A549 (cell line): ENCODE results near the gene SLC66A2. TPM values are rescaled to one million over a fixed set of nuclear protein-coding genes. Genes with fewer than 3 reads are reported as not detected.
"Not testable (repeated sequence)": the region's sequence is repeated elsewhere in the genome, so short reads cannot be mapped to it uniquely, and the experiment has no call there.

Experiments
- ATAC-seq, 2 experiments: fragments of 200-7000 bp in 1 of 2; fragments of >200 bp in 1 of 2; cut with Nextera tagmentation in 1 of 2; cut with Tn5 transposase in 1 of 2; 3 replicates each; pipeline versions ENCODE4 v1.8.0 to v1.9.1; 2018 to 2020; ENCODE audit warnings: mild to moderate bottlenecking in 1 of 2, moderate library complexity in 1 of 2
- CTCF ChIA-PET: fragments of 300-600 bp; sonication (Branson Sonifier 250); formaldehyde crosslinking; extraction: SDS; loops from one replicate; lab custom pipeline; 2021; ENCODE audit warnings: antibody characterized with exemption, inconsistent platforms; lab: Yijun Ruan, JAX
- POLR2A ChIA-PET: fragments of 350-600 bp; formaldehyde crosslinking; extraction: SDS; loops from one replicate; lab custom pipeline; 2021; ENCODE audit warnings: antibody characterized with exemption, inconsistent platforms; lab: Yijun Ruan, JAX
- DNase-seq, 2 experiments: peaks; one replicate each; pipeline versions ENCODE4 v3.0.0 to v3.0.0-alpha.2; 2011 to 2016; ENCODE audit warnings: low read depth in 1 of 2, low spot score in 1 of 2
- FAIRE-seq: peaks from 2 replicates; lab custom pipeline; 2011; peaks lifted over from hg19 to GRCh38; lab: Jason Lieb, UNC
- H3K27ac ChIP-seq, 2 experiments: fragments of >200 bp; sonication (Bioruptor Twin); formaldehyde crosslinking; 3 replicates each; pipeline ENCODE4 v1.5.1; 2016 to 2017
- H3K4me1 ChIP-seq: fragments of >200 bp; sonication (Bioruptor Twin); formaldehyde crosslinking; 3 replicates; pipeline ENCODE4 v1.6.1; 2016
- H3K4me2 ChIP-seq: fragments of >200 bp; sonication (Bioruptor Twin); formaldehyde crosslinking; 3 replicates; pipeline ENCODE4 v1.6.1; 2016
- H3K4me3 ChIP-seq: fragments of >200 bp; sonication (Bioruptor Twin); formaldehyde crosslinking; 3 replicates; pipeline ENCODE4 v1.5.1; 2016
- H3K9me3 ChIP-seq: fragments of >200 bp; sonication (Bioruptor Twin); formaldehyde crosslinking; 3 replicates; pipeline ENCODE4 v1.6.1; 2016
- ATOH8 ChIP-seq: fragments of 250-450 bp; sonication (Bioruptor Pico); IDR thresholded peaks from 2 replicates; pipeline ENCODE4 v1.5.0; 2020; ENCODE audit warnings: low read depth, mild to moderate bottlenecking, moderate library complexity
- CHD4 ChIP-seq: fragments of 200-600 bp; sonication (generic); IDR thresholded peaks from 2 replicates; pipeline ENCODE4 v1.6.1; 2016; ENCODE audit warnings: antibody characterized with exemption, mild to moderate bottlenecking, borderline replicate concordance
- EP300 ChIP-seq, 2 experiments: fragments of >200 bp; sonication (Bioruptor Twin); formaldehyde crosslinking; IDR thresholded peaks; 2 replicates in 1 of 2; 3 replicates in 1 of 2; pipeline ENCODE4 v1.6.1; 2016 to 2017
- GATA3 ChIP-seq: IDR thresholded peaks from 2 replicates; pipeline ENCODE4 v1.6.1; 2012; ENCODE audit warnings: borderline replicate concordance
- HDAC2 ChIP-seq: fragments of 200-600 bp; sonication (generic); IDR thresholded peaks from 2 replicates; pipeline ENCODE4 v1.6.1; 2016
- HES2 ChIP-seq: fragments of >200 bp; sonication (Bioruptor Twin); formaldehyde crosslinking; IDR thresholded peaks from 2 replicates; pipeline ENCODE4 v1.6.1; 2016
- HOXA7 ChIP-seq: fragments of 250-450 bp; sonication (Bioruptor Pico); IDR thresholded peaks from 2 replicates; pipeline ENCODE4 v1.5.0; 2020; ENCODE audit warnings: mild to moderate bottlenecking, moderate library complexity
- HOXB13 ChIP-seq: fragments of 250-450 bp; sonication (Bioruptor Pico); IDR thresholded peaks from 2 replicates; pipeline ENCODE4 v1.5.0; 2020; ENCODE audit warnings: low read depth, mild to moderate bottlenecking, moderate library complexity
- MAX ChIP-seq: IDR thresholded peaks from 2 replicates; pipeline ENCODE4 v1.6.1; 2012
- MAZ ChIP-seq: fragments of 150-350 bp; IDR thresholded peaks from 2 replicates; pipeline ENCODE4 v1.6.1; 2014; ENCODE audit warnings: antibody characterized with exemption, low read depth, low read length, borderline replicate concordance
- NFE2L2 ChIP-seq: fragments of 150-350 bp; conservative IDR thresholded peaks from 2 replicates; pipeline ENCODE4 v1.6.1; 2014; ENCODE audit warnings: low read length
- NPAS2 ChIP-seq: fragments of 250-450 bp; sonication (Bioruptor Pico); IDR thresholded peaks from 2 replicates; pipeline ENCODE4 v1.8.0; 2022; ENCODE audit warnings: mild to moderate bottlenecking, moderate library complexity, borderline replicate concordance
- NR3C1 ChIP-seq: fragments of >200 bp; sonication (Bioruptor Twin); formaldehyde crosslinking; IDR thresholded peaks from 3 replicates; pipeline ENCODE4 v1.6.1; 2017
- POLR2AphosphoS2 ChIP-seq: conservative IDR thresholded peaks from 2 replicates; pipeline ENCODE4 v1.6.1; 2012; ENCODE audit warnings: low read length, improper control_type of control experiment, inconsistent platforms
- SMC3 ChIP-seq: fragments of >200 bp; sonication (Bioruptor Twin); formaldehyde crosslinking; IDR thresholded peaks from 3 replicates; pipeline ENCODE4 v1.6.1; 2018; ENCODE audit warnings: inconsistent platforms
- TFCP2L1 ChIP-seq: fragments of 250-450 bp; sonication (Bioruptor Pico); IDR thresholded peaks from 2 replicates; pipeline ENCODE4 v1.5.0; 2021; ENCODE audit warnings: mild to moderate bottlenecking
- ZC3H11A ChIP-seq: fragments of 450-650 bp; IDR thresholded peaks from 2 replicates; pipeline ENCODE4 v1.6.1; 2014; ENCODE audit warnings: antibody characterized with exemption, mild to moderate bottlenecking
- ZFP36 ChIP-seq: fragments of 450-650 bp; IDR thresholded peaks from 2 replicates; pipeline ENCODE4 v1.6.1; 2014; ENCODE audit warnings: borderline replicate concordance; ENCODE audit not compliant: partially characterized antibody
- ZNF302 ChIP-seq: fragments of 250-450 bp; sonication (Bioruptor Pico); IDR thresholded peaks from 2 replicates; pipeline ENCODE4 v1.9.0; 2021; ENCODE audit warnings: inconsistent platforms, mild to moderate bottlenecking, moderate library complexity
- WGBS: methylation state at CpG from one replicate; pipeline ENCODE4 v1.1.6; 2017; ENCODE audit errors: missing lambda C conversion rate; 5-methylcytosine and 5-hydroxymethylcytosine counted together
- polyA plus RNA-seq, 4 experiments: library from polyadenylated mRNA; depleted of rRNA in 3 of 4; stranded (reverse); fragments of >200 nt; fragmentation: RNase III in 1 of 4; extraction: RNeasy Plus Mini Kit Qiagen cat#74134 plus additional on column Dnase treatment in 1 of 4; gene quantifications; 2 replicates in 3 of 4; 3 replicates in 1 of 4; pipeline ENCODE4 v1.2.3, GENCODE V29; 2011 to 2017

Gene SLC66A2
- polyA plus RNA-seq, 2 of the 4 experiments (the other 2 are of a cell fraction), result 4.8 to 11.5 TPM

- DNase-seq (no peak), FAIRE-seq (no peak)
- no peak overlapping the region for H3K4me3 ChIP-seq
- ChIA-PET POLR2A (no interaction called here), CTCF (interaction anchor here (1.2 kb wide), 1 partner anchor 338 kb away, joined by 4 read pairs; no protein-coding TSS in a partner anchor)
- no peak overlapping the region for H3K27ac ChIP-seq
- H3K4me1 ChIP-seq, result no peaks in the 10 kb centered on the region
- 56% methylated on average over 4 of the region's 32 CpGs for WGBS
- H3K4me2 ChIP-seq, result no peak overlapping the region
- TF ChIP-seq HES2 (no peak), MAX (no peak), SMC3 (no peak), ZFP36 (no peak)
- TF ChIP-seq, all 56 proteins: peak for 0
- peak; percentile 9 to 47; a peak in 3 of 6 replicates for ATAC-seq
- no peaks in the 10 kb centered on the region for H3K9me3 ChIP-seq
Measured at GRCh38 chr18:79868811-79869541, 82.5 kb downstream of the SLC66A2 start.

- CTCF ChIA-PET, result interaction anchor here (1.2 kb wide), 1 partner anchor 338 kb away, joined by 4 read pairs; no protein-coding TSS in a partner anchor
- no peak for FAIRE-seq
- POLR2A ChIA-PET, result no interaction called here
- WGBS, result 66% methylated on average over 22 of the region's 29 CpGs
- Histone ChIP-seq H3K27ac (no peak overlapping the region), H3K4me1 (no peaks in the 10 kb centered on the region), H3K9me3 (no peaks in the 10 kb centered on the region), H3K4me2 (no peak overlapping the region), H3K4me3 (no peak overlapping the region)
- ATAC-seq, result peak in 1 of 2 experiments; percentile 21; a peak in 1 of 6 replicates
- DNase-seq, result no peak
- TF ChIP-seq NFE2L2 (no peak), ZFP36 (no peak), GATA3 (no peak)
Measured at GRCh38 chr18:79868168-79868784, 83.2 kb downstream of the SLC66A2 start.

- H3K4me3 ChIP-seq, result no peak overlapping the region
- no peaks in the 10 kb centered on the region for H3K9me3 ChIP-seq
- no peak overlapping the region for H3K4me2 ChIP-seq
- FAIRE-seq (no peak), DNase-seq (no peak), ATAC-seq (peak in 1 of 2 experiments; percentile 24; a peak in 1 of 6 replicates)
- no peaks in the 10 kb centered on the region for H3K4me1 ChIP-seq
- TF ChIP-seq HES2, result no peak
- no peak for TF ChIP-seq NR3C1
- no peak for TF ChIP-seq POLR2AphosphoS2
- TF ChIP-seq HOXA7, result no peak
- no peak for TF ChIP-seq ZNF302 (CRISPR knock-in tag)
- TF ChIP-seq ZFP36, result no peak
- no peak for TF ChIP-seq HDAC2
- no peak for TF ChIP-seq ZC3H11A
- H3K27ac ChIP-seq, result no peak overlapping the region
- CTCF ChIA-PET, result no interaction called here
- POLR2A ChIA-PET, result no interaction called here
- WGBS, result 24% methylated on average over 5 of the region's 16 CpGs
Measured at GRCh38 chr18:79867666-79868065, 83.8 kb downstream of the SLC66A2 start.

GRCh38 chr18:79866889-79867574, 84.4 kb downstream of the SLC66A2 start:
- TF ChIP-seq HOXB13 (CRISPR knock-in tag) (no peak), CHD4 (no peak), ATOH8 (CRISPR knock-in tag) (no peak), NPAS2 (CRISPR knock-in tag) (no peak), EP300 (IDR thresholded peaks at IDR 0.05) (no peak), MAZ (no peak), TFCP2L1 (no peak)
- FAIRE-seq, result no peak
- ChIA-PET POLR2A (no interaction called here), CTCF (no interaction called here)
- H3K9me3 ChIP-seq, result peaks cover 4% of the 10 kb centered on the region; the same call in 2 of the 3 replicates
- H3K27ac ChIP-seq, result no peak overlapping the region
- H3K4me3 ChIP-seq, result no peak overlapping the region
- DNase-seq, result peak in 1 of 2 experiments; percentile 49
- no peaks in the 10 kb centered on the region for H3K4me1 ChIP-seq
- ATAC-seq, result peak in 1 of 2 experiments; percentile 54; a peak in 2 of 6 replicates
- 67% methylated on average over 5 of the region's 20 CpGs for WGBS
- H3K4me2 ChIP-seq, result no peak overlapping the region

DNA sequence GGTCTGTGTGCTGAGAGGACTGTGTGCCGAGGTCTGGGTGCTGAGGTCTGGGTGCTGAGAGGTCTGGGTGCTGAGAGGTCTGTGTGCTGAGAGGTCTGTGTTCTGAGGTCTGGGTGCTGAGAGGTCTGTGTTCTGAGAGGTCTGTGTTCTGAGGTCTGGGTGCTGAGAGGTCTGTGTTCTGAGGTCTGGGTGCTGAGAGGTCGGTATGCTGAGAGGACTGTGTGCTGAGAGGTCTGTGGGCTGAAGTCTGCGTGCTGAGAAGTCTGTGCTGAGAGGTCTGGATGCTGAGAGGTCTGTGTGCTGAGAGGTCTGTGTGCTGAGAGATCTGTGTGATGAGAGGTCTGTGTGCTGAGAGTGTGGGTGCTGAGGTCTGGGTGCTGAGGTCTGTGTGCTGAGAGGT, 85.5 kb downstream of the SLC66A2 start:
- H3K4me2 ChIP-seq, H3K4me1 ChIP-seq, H3K27ac ChIP-seq, H3K9me3 ChIP-seq, CTCF ChIA-PET, H3K4me3 ChIP-seq, FAIRE-seq, DNase-seq, POLR2A ChIA-PET, ATAC-seq: not testable (repeated sequence)
- 12% methylated on average over 3 of the region's 3 CpGs for WGBS

DNA sequence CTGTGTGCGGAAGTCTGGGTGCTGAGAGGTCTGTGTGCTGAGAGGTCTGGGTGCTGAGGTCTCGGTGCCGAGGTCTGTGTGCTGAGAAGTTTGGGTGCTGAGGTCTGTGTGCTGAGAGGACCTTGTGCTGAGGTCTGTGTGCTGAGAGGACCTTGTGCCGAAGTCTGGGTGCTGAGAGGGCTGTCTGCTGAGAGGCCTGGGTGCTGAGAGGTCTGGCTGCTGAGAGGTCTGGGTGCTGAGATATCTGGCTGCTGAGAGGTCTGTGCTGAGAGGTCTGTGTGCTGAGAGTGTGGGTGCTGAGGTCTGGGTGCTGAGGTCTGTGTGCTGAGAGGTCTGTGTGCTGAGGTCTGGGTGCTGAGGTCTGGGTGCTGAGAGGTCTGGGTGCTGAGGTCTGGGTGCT, 86.5 kb downstream of the SLC66A2 start:
- FAIRE-seq, H3K27ac ChIP-seq, H3K4me2 ChIP-seq, CTCF ChIA-PET, POLR2A ChIA-PET, H3K9me3 ChIP-seq, H3K4me1 ChIP-seq, DNase-seq, ATAC-seq, H3K4me3 ChIP-seq: not testable (repeated sequence)
- 83% methylated on average over 3 of the region's 4 CpGs for WGBS
